RWPE2 (cell line): ENCODE measurements around the gene CACTIN.

ENCODE experiments used
- ATAC-seq: fragments of 200-7000 bp; cut with Tn5 transposase; 3 replicates; pipeline ENCODE4 v1.9.1; 2021; ENCODE audit warnings: low read depth
- DNase-seq: peaks from one replicate; pipeline ENCODE4 v3.0.0-alpha.2; 2020; ENCODE audit warnings: low spot score
- H3K27ac ChIP-seq: fragments of 450-650 bp; 2 replicates; pipeline ENCODE4 v1.5.1; 2017; ENCODE audit warnings: mild to moderate bottlenecking; ENCODE audit not compliant: poor library complexity, severe bottlenecking
- H3K27me3 ChIP-seq: fragments of 250-450 bp; sonication (Bioruptor Pico); 2 replicates; pipeline ENCODE4 v1.5.1; 2021; ENCODE audit warnings: mild to moderate bottlenecking, moderate library complexity; ENCODE audit not compliant: insufficient read depth, poor library complexity, severe bottlenecking
- H3K36me3 ChIP-seq: fragments of 250-450 bp; sonication (Bioruptor Pico); 2 replicates; pipeline ENCODE4 v1.5.1; 2020; ENCODE audit warnings: low read depth, mild to moderate bottlenecking, moderate library complexity
- H3K4me1 ChIP-seq: fragments of 250-450 bp; sonication (Bioruptor Pico); 2 replicates; pipeline ENCODE4 v1.5.1; 2021; ENCODE audit warnings: mild to moderate bottlenecking, moderate library complexity; ENCODE audit not compliant: insufficient read depth, poor library complexity, severe bottlenecking
- H3K4me3 ChIP-seq: fragments of 250-450 bp; sonication (Bioruptor Pico); 2 replicates; pipeline ENCODE4 v1.5.1; 2021; ENCODE audit warnings: mild to moderate bottlenecking, moderate library complexity; ENCODE audit not compliant: severe bottlenecking
- H3K9me3 ChIP-seq: fragments of 250-450 bp; sonication (Bioruptor Pico); 2 replicates; pipeline ENCODE4 v1.5.1; 2021; ENCODE audit warnings: mild to moderate bottlenecking, moderate library complexity; ENCODE audit not compliant: severe bottlenecking
- TF ChIP-seq, protein P1 (sequence below): fragments of 450-650 bp; IDR thresholded peaks from one replicate; pipeline ENCODE4 v1.5.1; 2017; ENCODE audit warnings: mild to moderate bottlenecking, moderate library complexity; ENCODE audit not compliant: poor library complexity, severe bottlenecking

The CACTIN gene

DNA sequence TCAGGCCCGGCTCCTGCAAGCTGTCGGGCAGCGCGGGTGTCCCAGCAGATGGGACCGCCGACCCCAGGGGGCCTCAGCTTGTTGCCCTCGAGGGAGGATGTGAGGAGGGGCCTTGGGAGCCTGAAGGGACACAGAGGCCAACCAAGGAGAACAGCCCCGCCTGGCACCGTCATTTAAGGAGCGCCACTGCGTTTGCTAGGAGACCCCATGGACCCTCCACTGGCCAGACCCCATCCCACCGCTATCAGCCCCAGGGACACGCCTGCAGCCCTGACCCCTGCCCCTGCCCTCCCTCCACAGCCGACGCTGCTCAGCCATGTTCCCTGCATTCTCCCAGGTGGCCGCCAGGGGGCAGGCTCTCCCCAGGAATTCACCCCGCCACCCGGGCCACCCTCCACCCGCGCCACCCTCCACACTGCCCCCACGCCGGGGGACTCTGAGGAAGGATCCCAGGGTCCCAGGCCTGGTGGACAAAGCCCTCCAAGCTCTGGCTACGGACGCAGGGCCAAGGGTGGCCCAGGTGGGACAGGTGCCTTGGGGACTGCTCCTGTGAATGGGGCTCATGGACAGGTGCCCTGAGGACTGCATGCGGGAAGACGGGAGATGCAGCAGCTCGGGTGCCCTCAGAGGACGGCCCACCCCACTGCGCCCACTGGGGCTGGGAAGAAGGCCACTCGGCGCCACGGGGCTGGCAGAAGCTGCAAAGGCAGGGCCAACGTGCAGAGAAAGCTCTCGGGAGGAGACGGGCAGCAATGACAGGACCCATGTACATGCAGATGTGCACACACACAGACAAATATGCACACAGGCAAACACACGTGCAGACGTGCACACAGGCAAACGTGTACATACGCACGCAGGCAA, 39.3 kb upstream of the CACTIN start:
- DNase-seq (no peak), ATAC-seq (peak; percentile 55)
- TF ChIP-seq, protein P1, sequence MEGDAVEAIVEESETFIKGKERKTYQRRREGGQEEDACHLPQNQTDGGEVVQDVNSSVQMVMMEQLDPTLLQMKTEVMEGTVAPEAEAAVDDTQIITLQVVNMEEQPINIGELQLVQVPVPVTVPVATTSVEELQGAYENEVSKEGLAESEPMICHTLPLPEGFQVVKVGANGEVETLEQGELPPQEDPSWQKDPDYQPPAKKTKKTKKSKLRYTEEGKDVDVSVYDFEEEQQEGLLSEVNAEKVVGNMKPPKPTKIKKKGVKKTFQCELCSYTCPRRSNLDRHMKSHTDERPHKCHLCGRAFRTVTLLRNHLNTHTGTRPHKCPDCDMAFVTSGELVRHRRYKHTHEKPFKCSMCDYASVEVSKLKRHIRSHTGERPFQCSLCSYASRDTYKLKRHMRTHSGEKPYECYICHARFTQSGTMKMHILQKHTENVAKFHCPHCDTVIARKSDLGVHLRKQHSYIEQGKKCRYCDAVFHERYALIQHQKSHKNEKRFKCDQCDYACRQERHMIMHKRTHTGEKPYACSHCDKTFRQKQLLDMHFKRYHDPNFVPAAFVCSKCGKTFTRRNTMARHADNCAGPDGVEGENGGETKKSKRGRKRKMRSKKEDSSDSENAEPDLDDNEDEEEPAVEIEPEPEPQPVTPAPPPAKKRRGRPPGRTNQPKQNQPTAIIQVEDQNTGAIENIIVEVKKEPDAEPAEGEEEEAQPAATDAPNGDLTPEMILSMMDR: peak; percentile 83
- H3K27ac ChIP-seq: no peak overlapping the region
- no peak overlapping the region for H3K4me3 ChIP-seq
- no peaks in the 10 kb centered on the region; the same call in 1 of the 2 replicates for H3K36me3 ChIP-seq
- H3K4me1 ChIP-seq: no peaks in the 10 kb centered on the region
- no peaks in the 10 kb centered on the region for H3K27me3 ChIP-seq
- H3K9me3 ChIP-seq: no peaks in the 10 kb centered on the region

DNA sequence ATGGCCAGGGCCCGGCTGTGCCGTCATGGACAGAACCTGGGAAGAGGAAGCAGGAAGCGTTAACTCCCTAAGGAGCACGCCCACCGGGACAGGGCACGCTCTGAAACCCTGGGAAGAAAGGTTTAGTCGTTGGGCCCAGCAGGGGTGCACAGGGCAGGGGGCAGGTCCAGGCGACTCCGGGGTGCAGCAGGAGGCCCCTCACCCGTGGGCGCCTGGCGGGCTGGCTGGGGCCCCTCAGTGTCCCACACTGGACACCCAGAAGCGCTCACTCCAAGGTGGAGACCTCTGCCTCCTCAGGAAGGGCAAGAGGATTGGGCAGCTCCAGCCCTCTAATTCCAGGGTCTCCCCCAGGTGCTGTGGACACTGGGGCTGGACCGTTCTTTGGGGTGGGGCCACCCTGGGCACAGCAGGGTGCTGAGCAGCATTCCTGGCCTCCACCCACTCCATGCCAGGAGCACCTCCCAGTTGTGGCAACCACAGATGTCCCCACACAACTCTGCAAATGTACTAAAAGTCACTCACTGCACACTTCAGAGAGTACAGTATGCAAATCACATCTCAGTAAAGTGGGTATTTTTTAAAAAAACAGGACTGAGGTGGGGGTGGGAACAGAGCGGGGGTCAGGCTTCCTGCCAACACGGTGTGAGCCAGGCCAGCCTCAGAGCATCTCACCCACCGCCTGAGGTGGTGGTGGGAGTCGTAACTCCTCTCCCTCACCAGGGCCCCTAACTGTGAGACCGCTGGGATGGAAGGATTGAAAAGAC, 38.5 kb upstream of the CACTIN start:
- H3K4me3 ChIP-seq: no peak overlapping the region
- ATAC-seq: no peak
- no peaks in the 10 kb centered on the region; the same call in 1 of the 2 replicates for H3K36me3 ChIP-seq

DNA sequence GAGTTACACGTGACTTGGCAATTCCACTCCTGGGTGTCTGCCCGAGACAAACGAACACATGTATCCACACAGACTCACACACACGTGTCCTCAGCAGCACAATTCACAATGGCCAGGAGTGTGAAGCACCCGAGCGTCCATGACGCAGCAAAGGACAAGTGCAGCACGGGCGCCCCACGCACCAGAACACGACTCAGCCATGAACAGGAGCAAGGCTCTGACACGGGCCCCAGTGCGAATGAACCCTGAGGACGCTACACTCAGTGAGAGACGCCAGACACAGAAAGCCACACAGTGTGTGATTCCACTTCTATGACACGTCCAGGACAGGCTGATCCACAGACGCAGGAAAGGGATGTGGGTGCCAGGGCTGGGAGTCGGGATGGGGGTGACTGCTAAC, 37.2 kb upstream of the CACTIN start:
- Histone ChIP-seq H3K27me3 (no peaks in the 10 kb centered on the region), H3K4me3 (no peak overlapping the region), H3K36me3 (no peaks in the 10 kb centered on the region; the same call in 1 of the 2 replicates), H3K4me1 (no peaks in the 10 kb centered on the region), H3K9me3 (no peaks in the 10 kb centered on the region), H3K27ac (no peak overlapping the region)
- TF ChIP-seq, protein P1: no peak
- DNase-seq (no peak), ATAC-seq (no peak)

More for the DNA sequence above, 38.5 kb upstream of the CACTIN start:
- Histone ChIP-seq H3K4me1 (no peaks in the 10 kb centered on the region), H3K9me3 (no peaks in the 10 kb centered on the region), H3K27me3 (no peaks in the 10 kb centered on the region), H3K27ac (no peak overlapping the region)
- TF ChIP-seq, protein P1: no peak
- no peak for DNase-seq

DNA sequence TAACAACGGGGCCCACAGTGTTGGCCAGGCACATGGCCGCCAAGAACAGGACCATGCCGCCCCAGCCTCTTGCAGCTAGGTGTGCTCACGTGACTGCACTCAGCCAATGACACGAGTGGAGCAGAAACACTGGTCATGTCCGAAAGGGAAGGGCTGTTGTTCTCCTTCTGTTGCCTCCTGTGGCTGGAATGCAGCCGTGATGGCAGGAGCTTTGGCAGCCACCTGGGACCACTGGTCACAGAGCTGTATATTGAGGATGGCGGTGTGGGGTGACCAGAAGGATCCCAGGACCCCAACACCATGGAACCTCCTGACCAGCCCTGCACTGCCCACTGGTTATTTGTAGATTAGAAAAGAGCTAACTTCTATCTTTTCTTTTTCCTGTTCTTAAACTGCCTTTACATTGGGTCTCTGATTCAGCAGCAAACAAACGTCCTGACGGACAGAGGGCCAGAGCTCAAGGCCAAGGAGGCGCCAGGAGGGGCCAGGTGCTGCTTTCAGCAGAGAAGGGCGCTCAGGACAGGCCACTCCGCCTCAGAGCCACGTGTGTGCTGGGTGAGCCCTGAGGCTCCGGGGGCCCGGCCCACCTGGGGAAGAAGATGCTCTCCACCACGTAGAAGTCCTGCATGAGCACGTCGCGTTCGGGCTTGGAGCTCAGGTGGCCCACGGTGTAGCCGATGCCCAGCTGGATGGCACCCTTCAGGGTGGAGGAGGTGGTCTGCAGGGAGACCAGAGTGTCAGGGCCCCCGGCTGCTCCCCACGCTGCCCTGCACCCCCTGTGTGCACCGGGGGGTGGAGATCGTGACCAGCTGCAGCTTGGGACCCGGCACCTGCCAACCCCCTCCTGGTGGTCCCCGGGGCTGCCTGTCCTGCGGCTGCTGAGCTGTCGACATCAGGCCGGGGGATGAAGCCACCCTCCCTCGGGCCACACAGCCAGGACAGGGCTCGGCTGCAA, 35.0 kb upstream of the CACTIN start:
- no peak overlapping the region for H3K4me3 ChIP-seq
- H3K27ac ChIP-seq: no peak overlapping the region
- no peak for DNase-seq
- H3K4me1 ChIP-seq: no peaks in the 10 kb centered on the region
- H3K9me3 ChIP-seq: no peaks in the 10 kb centered on the region
- H3K27me3 ChIP-seq: no peaks in the 10 kb centered on the region
- TF ChIP-seq, protein P1: no peak
- ATAC-seq: no peak
- peaks cover 6% of the 10 kb centered on the region; the same call in 1 of the 2 replicates for H3K36me3 ChIP-seq
